ENCODE data around the gene APOBEC3A. TPM values are rescaled to one million over a fixed set of nuclear protein-coding genes. Genes with fewer than 3 reads are reported as not detected.
A peak's percentile ranks its signal among the peaks of the same experiment; 100 is the strongest.

The APOBEC3A gene
- total and polyA plus RNA-seq, 2 of the 13 experiments (the other 11 are each of a cell fraction or from before 2014, with no cell fraction given), result not detected

GRCh38 chr22:38940811-38941384, 16.5 kb upstream of the APOBEC3A start:
- WGBS (ENCODE audit: low lambda C conversion rate), result 73% methylated on average over 6 of the region's 6 CpGs
- DNase-seq (ENCODE audit: low spot score), result no peak

GRCh38 chr22:38941488-38941987, 15.9 kb upstream of the APOBEC3A start:
- Histone ChIP-seq H3K4me2 (ENCODE audit: low read depth, low read length) (no peak overlapping the region), H2AFZ (ENCODE audit: low read length) (no peak overlapping the region), H3K36me3 (replicated peaks in 1 of 2; ENCODE audit: control insufficient read depth in 1 of 2, insufficient read depth in 2 of 2, low read length in 2 of 2) (no peaks in the 10 kb centered on the region), H3K79me2 (ENCODE audit: insufficient read depth, low read length) (no peaks in the 10 kb centered on the region), H3K27ac (ENCODE audit: extremely low read length, insufficient read depth, low read length) (no peak overlapping the region), H3K9ac (ENCODE audit: insufficient read depth, low read depth, low read length) (no peak overlapping the region), H4K20me1 (ENCODE audit: insufficient read depth, low read length) (no peaks in the 10 kb centered on the region), H3K9me3 (ENCODE audit: low read length) (no peaks in the 10 kb centered on the region), H3K27me3 (ENCODE audit: control insufficient read depth in 1 of 2, insufficient read depth in 2 of 2, low read length in 2 of 2) (peaks cover 2 to 36% of the 10 kb centered on the region in 2 experiments; a peak in 3 of 5 replicates), H3K4me1 (ENCODE audit: insufficient read depth, low read length) (peaks cover 6% of the 10 kb centered on the region), H3K4me3 (replicated peaks in 1 of 3; ENCODE audit: insufficient read depth in 1 of 3, low read depth in 2 of 3, low read length in 3 of 3) (no peak overlapping the region)
- FAIRE-seq (no peak), ATAC-seq (no peak), DNase-seq (ENCODE audit: low spot score) (no peak)
- in situ Hi-C loops (cut with HindIII; ENCODE audit: extremely low pct_ligation_motif_present, low pct_unique_long_range_greater_than_20kb) (no loop called here), intact Hi-C loops (cut with micrococcal nuclease; ENCODE audit: unreplicated experiment) (no loop called here)
- 53% methylated on average over 13 of the region's 13 CpGs for WGBS (ENCODE audit: low lambda C conversion rate)
- POLR2A ChIA-PET, result no interaction called here
- BruUV-seq (replicated peaks), result no TSS peak
- CTCF ChIA-PET (ENCODE audit: low intra/inter-chr PET ratio, low total read pairs), result no interaction called here
- TF ChIP-seq ZNF781 (CRISPR knock-in tag; IDR thresholded peaks at IDR 0.05; ENCODE audit: borderline replicate concordance, not compliant biosample characterization), result no peak
- TF ChIP-seq, protein P1, sequence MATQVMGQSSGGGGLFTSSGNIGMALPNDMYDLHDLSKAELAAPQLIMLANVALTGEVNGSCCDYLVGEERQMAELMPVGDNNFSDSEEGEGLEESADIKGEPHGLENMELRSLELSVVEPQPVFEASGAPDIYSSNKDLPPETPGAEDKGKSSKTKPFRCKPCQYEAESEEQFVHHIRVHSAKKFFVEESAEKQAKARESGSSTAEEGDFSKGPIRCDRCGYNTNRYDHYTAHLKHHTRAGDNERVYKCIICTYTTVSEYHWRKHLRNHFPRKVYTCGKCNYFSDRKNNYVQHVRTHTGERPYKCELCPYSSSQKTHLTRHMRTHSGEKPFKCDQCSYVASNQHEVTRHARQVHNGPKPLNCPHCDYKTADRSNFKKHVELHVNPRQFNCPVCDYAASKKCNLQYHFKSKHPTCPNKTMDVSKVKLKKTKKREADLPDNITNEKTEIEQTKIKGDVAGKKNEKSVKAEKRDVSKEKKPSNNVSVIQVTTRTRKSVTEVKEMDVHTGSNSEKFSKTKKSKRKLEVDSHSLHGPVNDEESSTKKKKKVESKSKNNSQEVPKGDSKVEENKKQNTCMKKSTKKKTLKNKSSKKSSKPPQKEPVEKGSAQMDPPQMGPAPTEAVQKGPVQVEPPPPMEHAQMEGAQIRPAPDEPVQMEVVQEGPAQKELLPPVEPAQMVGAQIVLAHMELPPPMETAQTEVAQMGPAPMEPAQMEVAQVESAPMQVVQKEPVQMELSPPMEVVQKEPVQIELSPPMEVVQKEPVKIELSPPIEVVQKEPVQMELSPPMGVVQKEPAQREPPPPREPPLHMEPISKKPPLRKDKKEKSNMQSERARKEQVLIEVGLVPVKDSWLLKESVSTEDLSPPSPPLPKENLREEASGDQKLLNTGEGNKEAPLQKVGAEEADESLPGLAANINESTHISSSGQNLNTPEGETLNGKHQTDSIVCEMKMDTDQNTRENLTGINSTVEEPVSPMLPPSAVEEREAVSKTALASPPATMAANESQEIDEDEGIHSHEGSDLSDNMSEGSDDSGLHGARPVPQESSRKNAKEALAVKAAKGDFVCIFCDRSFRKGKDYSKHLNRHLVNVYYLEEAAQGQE (IDR thresholded peaks at IDR 0.05; ENCODE audit: borderline replicate concordance in 1 of 2, low read depth in 1 of 2, low read length in 2 of 2), result no peak
- TF ChIP-seq JARID2 (CRISPR knock-in tag; IDR thresholded peaks at IDR 0.05; ENCODE audit: insufficient replicate concordance), result no peak
- TF ChIP-seq BHLHE40 (IDR thresholded peaks at IDR 0.05; ENCODE audit: low read length), result no peak
- no peak for TF ChIP-seq CBFB (CRISPR knock-in tag; IDR thresholded peaks at IDR 0.05)
- TF ChIP-seq MNT (IDR thresholded peaks at IDR 0.05), result no peak
- no peak for TF ChIP-seq ZFYVE20 (CRISPR knock-in tag; IDR thresholded peaks at IDR 0.05; ENCODE audit: borderline replicate concordance, low read depth)
- no peak for TF ChIP-seq ZNF235 (CRISPR knock-in tag; IDR thresholded peaks at IDR 0.05; ENCODE audit: borderline replicate concordance)
- TF ChIP-seq ZFX (CRISPR knock-in tag; IDR thresholded peaks at IDR 0.05; ENCODE audit: low read depth), result no peak
- TF ChIP-seq ZSCAN30 (CRISPR knock-in tag; IDR thresholded peaks at IDR 0.05), result no peak

More at GRCh38 chr22:38940811-38941384, 16.5 kb upstream of the APOBEC3A start:
- Histone ChIP-seq H2AFZ (ENCODE audit: low read length) (no peak overlapping the region), H3K9ac (ENCODE audit: insufficient read depth, low read depth, low read length) (no peak overlapping the region), H3K4me2 (ENCODE audit: low read depth, low read length) (no peak overlapping the region), H3K27ac (ENCODE audit: extremely low read length, insufficient read depth, low read length) (no peak overlapping the region), H4K20me1 (ENCODE audit: insufficient read depth, low read length) (no peaks in the 10 kb centered on the region), H3K27me3 (ENCODE audit: control insufficient read depth in 1 of 2, insufficient read depth in 2 of 2, low read length in 2 of 2) (peaks cover 2 to 32% of the 10 kb centered on the region in 2 experiments; a peak in 3 of 5 replicates), H3K4me3 (replicated peaks in 1 of 3; ENCODE audit: insufficient read depth in 1 of 3, low read depth in 2 of 3, low read length in 3 of 3) (no peak overlapping the region), H3K4me1 (ENCODE audit: insufficient read depth, low read length) (peaks cover 11% of the 10 kb centered on the region), H3K79me2 (ENCODE audit: insufficient read depth, low read length) (no peaks in the 10 kb centered on the region), H3K9me3 (ENCODE audit: low read length) (no peaks in the 10 kb centered on the region), H3K36me3 (replicated peaks in 1 of 2; ENCODE audit: control insufficient read depth in 1 of 2, insufficient read depth in 2 of 2, low read length in 2 of 2) (no peaks in the 10 kb centered on the region)
- ATAC-seq (no peak), FAIRE-seq (no peak)
- TF ChIP-seq MAFK (conservative IDR thresholded peaks at IDR 0.05 in 1 of 2, IDR thresholded peaks at IDR 0.05 in 1 of 2; ENCODE audit: low read length in 2 of 2) (0 out of 4 replicates have a peak, but pooled peaks of 1 of the 2 experiments have one; percentile 7), CCAR2 (optimal IDR thresholded peaks at IDR 0.05; ENCODE audit: low read depth, low read length) (no peak)
- POLR2A ChIA-PET, result no interaction called here
- in situ Hi-C loops (cut with HindIII; ENCODE audit: extremely low pct_ligation_motif_present, low pct_unique_long_range_greater_than_20kb) (no loop called here), intact Hi-C loops (cut with micrococcal nuclease; ENCODE audit: unreplicated experiment) (no loop called here)
- CTCF ChIA-PET (ENCODE audit: low intra/inter-chr PET ratio, low total read pairs), result no interaction called here
- BruUV-seq (replicated peaks), result no TSS peak
